SK-MEL-5 (cell line): Measurements from ENCODE around the gene C1QB. TPM values are rescaled to one million over a fixed set of nuclear protein-coding genes. Genes with fewer than 3 reads are reported as not detected.
A peak's percentile ranks its signal among the peaks of the same experiment; 100 is the strongest.
"Not testable (repeated sequence)": the region's sequence is repeated elsewhere in the genome, so short reads cannot be mapped to it uniquely, and the experiment has no call there.

Experiments used
- DNase-seq: peaks from one replicate; pipeline ENCODE4 v3.0.0-alpha.2; 2016; ENCODE audit warnings: low read depth, low spot score
- in situ Hi-C: cut with HindIII; loops from 2 replicates; pipeline ENCODE4 v1.10.0; 2016; ENCODE audit warnings: low sequenced_read_pairs, high pct_unique_total_duplicates, low pct_unique_long_range_greater_than_20kb
- small RNA-seq, 2 experiments: library from RNA; depleted of rRNA; stranded (forward); fragments of <200 nt; gene quantifications; one replicate each; pipeline ENCODE3, GENCODE V24; 2014
- total RNA-seq: library from RNA; depleted of rRNA; stranded (reverse); fragments of >200 nt; shearing (Covaris generic); gene quantifications from 2 replicates; pipeline ENCODE4 v1.2.3, GENCODE V29; 2014; rRNA removed

C1QB gene
- total RNA-seq, 1 experiment from 2014 or later: not detected

- in situ Hi-C loops, DNase-seq: not testable (repeated sequence)
Observed at GRCh38 chr1:22706100-22706499, 53.1 kb downstream of the C1QB start.

- in situ Hi-C loops: no loop called here
- no peak for DNase-seq
Observed at GRCh38 chr1:22708777-22709176, 55.7 kb downstream of the C1QB start.

DNA sequence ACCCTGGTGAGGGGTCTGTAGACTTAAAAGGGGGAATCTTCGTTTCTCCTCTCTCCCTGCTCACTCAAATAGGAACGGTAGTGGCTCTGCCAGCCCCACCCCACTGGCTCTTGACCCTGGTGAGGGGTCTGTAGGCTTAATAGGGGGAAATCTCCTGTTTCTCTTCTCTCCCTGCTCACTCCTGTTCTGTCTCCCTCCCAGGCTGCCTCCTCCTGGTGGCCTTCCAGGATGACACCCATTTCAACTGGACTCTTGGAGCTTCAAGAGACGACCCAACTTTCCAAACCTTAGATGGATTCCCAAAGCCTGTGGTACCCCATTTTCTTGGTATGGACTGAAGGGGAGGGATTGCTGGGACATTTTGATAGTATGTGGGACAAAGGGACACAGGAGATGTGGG lies 56.2 kb downstream of the C1QB start:
- in situ Hi-C loops: no loop called here
- peak; percentile 16 for DNase-seq

DNA sequence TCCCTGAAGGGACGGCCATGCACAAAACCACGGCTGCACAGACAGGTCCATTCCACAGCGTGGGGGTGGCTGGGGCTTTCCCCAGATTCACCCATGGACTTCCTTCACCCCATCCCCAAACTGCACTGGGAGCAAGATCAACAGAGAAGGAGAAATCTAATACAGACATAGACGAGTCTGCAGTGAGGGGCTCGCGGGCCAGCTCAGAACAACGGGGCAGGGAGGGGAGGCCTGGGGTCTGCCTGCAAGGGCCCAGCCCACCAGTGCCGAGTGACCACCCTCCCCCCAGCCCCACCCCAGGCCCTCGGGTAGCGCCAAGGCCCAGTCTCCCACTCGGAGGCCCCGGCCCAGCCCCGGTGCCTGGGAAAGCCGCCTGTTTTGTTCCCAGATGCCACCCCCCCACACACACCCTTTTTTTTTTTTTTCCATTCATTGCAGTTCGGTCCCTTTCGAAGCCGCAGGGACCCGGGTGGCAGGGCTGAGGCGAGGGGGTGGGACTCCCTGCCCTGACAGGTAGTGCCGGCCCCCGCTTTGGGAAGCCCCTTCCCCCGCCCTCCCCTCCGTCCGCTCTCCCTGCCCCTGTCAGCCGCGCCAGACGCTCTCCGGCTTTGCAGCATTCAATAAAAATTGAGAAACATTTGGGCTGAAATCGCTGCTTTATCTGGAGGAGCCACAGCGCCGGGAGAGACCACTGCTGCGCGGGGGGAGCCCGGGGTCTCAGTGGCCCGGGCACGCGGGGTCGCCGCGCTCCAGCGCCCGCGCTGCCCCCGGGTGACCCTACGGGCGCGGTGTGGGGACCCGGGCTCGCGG lies 57.1 kb downstream of the C1QB start:
- in situ Hi-C loops: no loop called here
- DNase-seq: peak; percentile 44

DNA sequence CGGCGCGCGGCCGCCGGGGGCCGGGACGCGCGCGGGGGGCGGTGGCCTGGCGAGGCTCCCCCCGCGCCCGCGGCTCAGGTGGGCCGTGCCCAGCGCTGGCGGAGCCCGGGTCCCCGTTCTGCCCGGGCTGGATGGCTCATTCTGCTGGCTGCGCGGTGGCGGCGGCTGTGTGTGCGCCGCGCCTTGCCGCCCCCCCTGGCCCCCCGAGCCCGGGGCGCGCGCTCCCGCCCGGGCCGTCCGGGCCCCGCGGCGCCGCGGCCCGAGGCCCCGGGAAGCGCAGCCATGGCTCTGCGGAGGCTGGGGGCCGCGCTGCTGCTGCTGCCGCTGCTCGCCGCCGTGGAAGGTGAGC lies 57.6 kb downstream of the C1QB start, which contains the start of gene EPHB2:
TSS of gene EPHB2 (plus strand) at position 139 of the 349 bp plus-strand sequence. CDS start at position 283, 144 bp downstream.
- DNase-seq: no peak
- in situ Hi-C loops: no loop called here

GRCh38 chr1:22711071-22711470 lies 58.0 kb downstream of the C1QB start:
- in situ Hi-C loops: no loop called here
- no peak for DNase-seq

Small RNAs within 50 kb of the gene (small RNA-seq; reads per million reads assigned to genes)
- gene MIR6127: 0 reads per million in 2 experiments

Other genes with a start within 250 kb of the C1QB start
- gene ZBTB40, start 201.4 kb upstream of the C1QB start, total RNA-seq: 14.2 and 14.7 TPM in 2 replicates
- gene EPHA8, start 89.7 kb upstream of the C1QB start, total RNA-seq: 0.29 TPM in 1 of 2 replicates, not detected in the other
- not detected in 2 replicates for gene C1QA, start 16.6 kb upstream of the C1QB start, total RNA-seq
- not detected in 2 replicates for gene C1QC, start 9.6 kb upstream of the C1QB start, total RNA-seq
- gene EPHB2, start 57.6 kb downstream of the C1QB start, total RNA-seq: 0.67 and 1.3 TPM in 2 replicates